T-helper 1 cell treated with Interleukin-12 subunit alpha and Interleukin-12 subunit beta and Interleukin-4 antibody, amounts not matched to agents 30 μg/mL and 1 μg/mL, for 36 hours (primary cell): ENCODE data around the gene AKNA.

Experiments used
- H3K27ac Mint-ChIP-seq: one replicate; pipeline ENCODE4 v1.8.0; 2021; ENCODE audit warnings: mild to moderate bottlenecking, mixed read lengths
- H3K27me3 Mint-ChIP-seq: one replicate; pipeline ENCODE4 v1.8.0; 2021; ENCODE audit warnings: low read depth, mixed read lengths
- H3K36me3 Mint-ChIP-seq: one replicate; pipeline ENCODE4 v1.8.0; 2021; ENCODE audit warnings: low read depth, mixed read lengths
- H3K4me1 Mint-ChIP-seq: one replicate; pipeline ENCODE4 v1.8.0; 2021; ENCODE audit warnings: low read depth, mixed read lengths
- H3K4me3 Mint-ChIP-seq: one replicate; pipeline ENCODE4 v1.8.0; 2021; ENCODE audit warnings: mild to moderate bottlenecking, moderate library complexity, mixed read lengths
- H3K9me3 Mint-ChIP-seq: one replicate; pipeline ENCODE4 v1.8.0; 2021; ENCODE audit warnings: mixed read lengths

AKNA gene

DNA sequence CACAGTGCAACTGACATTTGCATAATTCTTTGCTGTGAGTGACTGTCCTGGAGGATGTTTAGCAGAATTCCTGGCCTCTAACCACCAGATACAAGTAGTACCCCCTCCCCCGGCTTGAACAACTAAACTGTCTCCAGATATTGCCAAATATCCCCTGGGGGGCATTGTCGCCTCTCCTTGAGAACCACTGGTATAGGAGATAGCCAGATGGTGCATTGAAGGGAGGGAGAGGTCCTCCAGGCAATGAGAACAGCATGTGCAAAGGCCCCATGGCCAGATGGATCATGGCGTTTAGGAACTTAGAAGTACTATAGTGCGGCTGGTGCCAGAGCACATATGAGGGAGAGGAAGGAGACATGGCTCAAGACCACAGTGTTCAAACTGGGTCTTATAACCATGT is 83.8 kb downstream of the AKNA start:
- H3K36me3 Mint-ChIP-seq = no peaks in the 10 kb centered on the region
- H3K27me3 Mint-ChIP-seq = no peaks in the 10 kb centered on the region
- H3K4me1 Mint-ChIP-seq = no peaks in the 10 kb centered on the region
- no peaks in the 10 kb centered on the region for H3K9me3 Mint-ChIP-seq
- H3K4me3 Mint-ChIP-seq = no peak overlapping the region
- H3K27ac Mint-ChIP-seq = no peak overlapping the region

DNA sequence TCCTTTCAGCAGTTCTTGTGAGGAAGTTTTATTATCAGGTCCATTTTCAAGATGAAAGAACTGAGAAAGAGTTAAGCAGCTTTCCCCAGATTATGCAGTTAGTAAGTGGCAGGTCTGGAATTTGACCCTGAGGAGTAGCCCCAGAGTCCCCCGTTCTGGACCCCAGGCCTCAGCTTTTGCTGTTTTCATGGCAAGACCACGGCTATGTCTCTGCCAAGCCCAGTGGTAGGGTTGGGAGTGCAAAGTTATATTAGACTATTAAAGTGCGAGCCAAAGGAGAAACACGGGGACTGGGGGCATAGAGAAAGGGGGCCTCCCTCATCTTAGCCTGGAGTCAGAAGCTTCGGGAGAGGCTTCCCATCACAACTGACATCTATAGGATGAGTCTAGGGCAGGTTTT is 84.2 kb downstream of the AKNA start:
- H3K27ac Mint-ChIP-seq = no peak overlapping the region
- H3K36me3 Mint-ChIP-seq = no peaks in the 10 kb centered on the region
- no peaks in the 10 kb centered on the region for H3K4me1 Mint-ChIP-seq
- H3K4me3 Mint-ChIP-seq = no peak overlapping the region
- H3K27me3 Mint-ChIP-seq = no peaks in the 10 kb centered on the region
- no peaks in the 10 kb centered on the region for H3K9me3 Mint-ChIP-seq

DNA sequence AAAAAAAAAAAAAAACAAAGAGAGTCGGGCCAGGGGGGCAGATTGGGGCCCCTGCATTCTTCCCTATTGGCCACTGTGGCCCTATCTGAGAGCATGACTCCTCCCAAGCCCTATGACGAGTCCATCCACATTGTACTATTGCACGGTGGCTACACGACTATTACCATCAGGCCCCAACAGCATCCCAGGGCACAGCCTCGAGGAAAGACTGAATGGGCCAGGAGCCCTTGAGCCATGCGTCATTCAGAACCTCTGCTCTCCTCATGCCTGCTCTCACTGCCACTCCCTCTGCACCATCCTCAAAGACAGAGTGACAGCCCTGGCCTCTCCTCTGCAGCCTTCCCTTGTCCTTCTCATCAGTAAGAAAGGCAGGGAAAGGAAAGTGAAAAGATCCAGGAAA is 85.1 kb downstream of the AKNA start:
- no peaks in the 10 kb centered on the region for H3K27me3 Mint-ChIP-seq
- no peak overlapping the region for H3K27ac Mint-ChIP-seq
- no peaks in the 10 kb centered on the region for H3K4me1 Mint-ChIP-seq
- no peaks in the 10 kb centered on the region for H3K9me3 Mint-ChIP-seq
- H3K36me3 Mint-ChIP-seq = no peaks in the 10 kb centered on the region
- H3K4me3 Mint-ChIP-seq = no peak overlapping the region

DNA sequence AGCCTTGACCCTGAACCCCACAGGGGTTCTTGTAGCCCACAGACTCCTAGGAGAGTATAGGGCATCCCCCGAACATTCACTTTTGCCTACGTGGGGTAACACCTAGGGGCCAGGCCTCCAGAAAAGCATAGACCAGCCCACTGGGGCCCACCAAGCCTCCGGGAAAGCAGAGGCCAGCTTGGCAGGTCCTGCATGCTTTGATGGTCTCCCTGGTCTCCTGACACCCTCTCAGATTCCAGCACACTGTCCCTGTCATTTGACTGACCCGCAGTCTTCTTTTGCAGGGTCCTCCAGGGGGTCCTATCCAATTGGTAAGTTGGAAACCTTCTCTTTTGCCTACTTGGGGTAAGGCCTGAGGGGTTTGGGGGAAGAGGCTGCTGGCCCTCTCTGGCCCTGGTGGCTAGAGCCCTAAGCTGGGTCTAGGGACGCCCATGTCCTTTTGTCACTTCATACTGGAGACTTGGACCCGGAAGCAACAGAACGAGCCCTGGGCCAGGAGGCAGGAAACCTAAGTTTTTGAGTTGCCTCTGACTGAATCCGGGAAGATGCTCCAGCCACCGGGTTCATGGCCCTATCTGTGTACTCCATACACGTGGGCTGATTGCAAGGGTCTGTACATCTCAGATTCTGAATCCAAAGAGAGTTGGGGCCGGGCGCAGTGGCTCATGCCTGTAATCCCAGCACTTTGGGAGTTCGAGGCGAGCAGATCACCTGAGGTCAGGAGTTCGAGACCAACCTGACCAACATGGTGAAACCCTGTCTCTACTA is 85.8 kb downstream of the AKNA start:
- Mint-ChIP-seq H3K4me1 (no peaks in the 10 kb centered on the region), H3K4me3 (no peak overlapping the region), H3K27me3 (no peaks in the 10 kb centered on the region), H3K27ac (no peak overlapping the region), H3K9me3 (no peaks in the 10 kb centered on the region), H3K36me3 (no peaks in the 10 kb centered on the region)

GRCh38 chr9:114300846-114301797 is 86.7 kb downstream of the AKNA start:
- no peak overlapping the region for H3K4me3 Mint-ChIP-seq
- H3K9me3 Mint-ChIP-seq = peaks cover 6% of the 10 kb centered on the region
- H3K27me3 Mint-ChIP-seq = no peaks in the 10 kb centered on the region
- no peak overlapping the region for H3K27ac Mint-ChIP-seq
- no peaks in the 10 kb centered on the region for H3K4me1 Mint-ChIP-seq
- H3K36me3 Mint-ChIP-seq = no peaks in the 10 kb centered on the region

DNA sequence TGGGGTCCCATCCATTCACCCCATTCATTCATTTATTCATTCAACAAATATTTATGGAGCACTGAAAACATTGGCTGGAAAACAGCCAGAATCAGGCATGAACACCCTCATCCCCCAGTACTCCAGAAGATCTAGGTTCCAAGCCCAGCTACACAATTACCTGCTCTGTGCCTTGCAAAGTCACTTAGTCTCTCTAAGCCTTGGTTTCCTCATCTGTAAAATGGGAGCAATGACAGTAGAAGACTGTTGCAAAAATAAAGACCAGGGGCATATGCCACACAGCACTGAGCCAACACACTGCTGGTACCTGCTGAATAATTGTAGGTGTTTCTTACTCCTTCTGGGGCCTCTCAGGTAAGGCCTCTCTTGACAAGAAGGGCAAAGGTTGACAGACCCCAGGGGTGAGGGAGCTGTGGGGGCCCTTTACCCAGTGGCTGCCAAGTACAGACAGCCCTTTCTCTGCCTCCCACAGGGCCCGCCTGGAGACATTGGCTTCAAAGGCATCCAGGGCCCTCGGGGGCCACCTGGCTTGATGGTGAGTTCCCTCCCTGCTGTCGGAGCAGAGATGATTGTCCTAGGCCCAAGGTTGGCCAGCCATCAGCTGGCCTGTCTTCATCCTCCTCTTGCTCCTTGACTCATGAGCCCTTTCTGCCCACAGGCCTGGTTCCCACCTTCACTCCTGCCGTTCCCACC is 87.5 kb downstream of the AKNA start:
- no peaks in the 10 kb centered on the region for H3K4me1 Mint-ChIP-seq
- H3K36me3 Mint-ChIP-seq = peaks cover 3% of the 10 kb centered on the region
- no peak overlapping the region for H3K4me3 Mint-ChIP-seq
- H3K27ac Mint-ChIP-seq = no peak overlapping the region
- H3K9me3 Mint-ChIP-seq = peaks cover 12% of the 10 kb centered on the region
- H3K27me3 Mint-ChIP-seq = no peaks in the 10 kb centered on the region

GRCh38 chr9:114299286-114300152 is 88.3 kb downstream of the AKNA start:
- H3K4me3 Mint-ChIP-seq = no peak overlapping the region
- no peaks in the 10 kb centered on the region for H3K27me3 Mint-ChIP-seq
- peaks cover 7% of the 10 kb centered on the region for H3K36me3 Mint-ChIP-seq
- H3K27ac Mint-ChIP-seq = no peak overlapping the region
- H3K4me1 Mint-ChIP-seq = no peaks in the 10 kb centered on the region
- H3K9me3 Mint-ChIP-seq = peaks cover 20% of the 10 kb centered on the region

DNA sequence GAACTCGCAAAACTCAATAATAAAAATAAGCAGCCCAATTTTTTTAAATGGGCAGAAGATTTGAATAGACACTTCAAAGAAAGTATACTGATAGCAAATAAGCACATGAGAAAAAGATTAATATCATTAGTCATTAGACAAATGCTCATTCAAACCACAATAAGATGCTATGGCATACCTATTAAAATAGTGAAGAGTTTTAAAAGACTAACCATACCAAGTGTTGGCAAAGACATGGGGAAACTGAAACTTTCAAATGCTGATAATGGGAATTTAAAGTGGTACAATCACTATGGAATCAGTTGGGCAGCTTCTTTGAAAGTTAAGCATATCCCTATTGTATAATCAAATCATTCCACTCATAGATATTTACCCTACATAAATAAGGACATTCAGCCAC is 91.4 kb downstream of the AKNA start:
- Mint-ChIP-seq H3K4me1 (no peaks in the 10 kb centered on the region), H3K36me3 (peaks cover 10% of the 10 kb centered on the region), H3K27ac (no peak overlapping the region), H3K4me3 (no peak overlapping the region), H3K27me3 (no peaks in the 10 kb centered on the region), H3K9me3 (peaks cover 22% of the 10 kb centered on the region)

GRCh38 chr9:114294664-114295063 is 93.1 kb downstream of the AKNA start:
- H3K4me1 Mint-ChIP-seq = peaks cover 2% of the 10 kb centered on the region
- no peaks in the 10 kb centered on the region for H3K27me3 Mint-ChIP-seq
- H3K9me3 Mint-ChIP-seq = peaks cover 22% of the 10 kb centered on the region
- H3K4me3 Mint-ChIP-seq = no peak overlapping the region
- peaks cover 10% of the 10 kb centered on the region for H3K36me3 Mint-ChIP-seq
- no peak overlapping the region for H3K27ac Mint-ChIP-seq

DNA sequence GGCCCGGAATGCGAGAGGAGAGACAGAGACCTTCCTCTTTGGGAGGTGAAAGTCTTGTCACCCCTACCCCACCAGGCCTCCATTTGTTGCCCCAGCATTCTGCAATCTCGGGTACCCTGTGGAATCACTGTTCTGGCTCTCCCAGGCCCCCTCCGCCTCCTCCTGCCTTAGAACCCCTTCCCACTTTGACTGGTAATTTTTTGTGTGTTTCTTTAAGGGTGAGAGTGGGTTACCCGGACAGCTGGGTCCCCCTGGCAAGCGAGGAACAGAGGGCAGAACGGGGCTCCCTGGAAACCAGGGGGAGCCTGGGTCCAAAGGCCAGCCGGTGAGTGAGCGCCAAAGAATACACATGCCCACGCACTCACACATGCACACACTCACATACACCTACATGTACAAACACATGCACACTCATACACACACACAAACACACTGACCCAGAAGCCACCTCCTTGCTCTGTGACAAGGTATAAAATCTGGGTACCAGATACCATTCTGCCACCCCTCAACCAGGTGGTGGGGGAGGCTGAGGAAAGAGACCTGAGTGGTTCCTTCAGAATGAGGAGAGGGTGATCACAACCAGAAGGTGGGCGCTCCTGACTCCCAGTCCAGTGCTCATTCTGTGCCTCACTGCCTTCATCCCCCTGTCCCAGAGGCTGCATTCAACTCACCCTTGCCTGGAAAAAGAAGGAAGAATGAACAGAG is 95.7 kb downstream of the AKNA start:
- Mint-ChIP-seq H3K27ac (no peak overlapping the region), H3K36me3 (peaks cover 10% of the 10 kb centered on the region), H3K27me3 (no peaks in the 10 kb centered on the region), H3K4me1 (peaks cover 2% of the 10 kb centered on the region), H3K9me3 (peaks cover 22% of the 10 kb centered on the region), H3K4me3 (no peak overlapping the region)

DNA sequence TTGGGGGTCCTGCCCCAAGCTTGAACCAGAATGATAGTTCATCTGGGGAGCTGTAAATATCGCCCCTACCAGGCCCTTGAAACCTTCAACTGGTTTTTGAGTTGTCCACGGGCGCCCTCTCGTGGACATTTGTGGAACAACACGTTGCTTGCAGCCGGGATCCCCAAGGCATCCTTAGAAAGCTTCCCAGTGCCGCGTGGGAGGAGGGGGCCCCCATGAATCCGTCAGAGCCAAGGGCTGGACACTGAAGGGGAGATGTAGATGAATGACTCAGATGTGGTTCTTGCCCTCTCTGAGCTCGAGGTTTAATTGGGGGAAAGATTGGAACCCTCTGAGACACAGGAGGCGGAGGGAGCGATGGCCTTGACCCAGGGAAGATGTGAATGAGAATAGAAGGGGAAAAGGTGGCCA is 96.7 kb downstream of the AKNA start:
- peaks cover 10% of the 10 kb centered on the region for H3K36me3 Mint-ChIP-seq
- no peaks in the 10 kb centered on the region for H3K27me3 Mint-ChIP-seq
- H3K9me3 Mint-ChIP-seq = peaks cover 16% of the 10 kb centered on the region
- no peak overlapping the region for H3K27ac Mint-ChIP-seq
- no peak overlapping the region for H3K4me3 Mint-ChIP-seq
- H3K4me1 Mint-ChIP-seq = peaks cover 2% of the 10 kb centered on the region

DNA sequence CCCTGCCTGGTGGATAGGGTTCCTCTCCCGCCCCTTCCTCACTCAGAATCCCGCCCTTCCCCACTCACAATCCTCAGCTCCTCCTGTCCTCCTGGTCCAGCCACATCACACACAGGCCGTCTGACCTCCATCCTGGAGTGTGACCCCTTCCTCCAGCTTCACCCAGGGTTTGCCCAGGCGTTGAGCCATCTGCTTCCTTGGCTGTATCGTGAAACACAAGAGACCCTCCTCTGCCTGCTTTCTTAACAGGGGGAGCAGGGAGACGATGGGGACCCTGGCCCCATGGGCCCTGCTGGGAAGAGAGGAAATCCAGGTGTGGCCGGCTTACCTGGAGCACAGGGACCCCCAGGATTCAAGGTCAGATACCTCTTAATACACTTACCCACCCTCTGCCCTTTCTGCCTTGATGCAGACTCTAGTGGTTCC is 97.2 kb downstream of the AKNA start:
- Mint-ChIP-seq H3K27me3 (no peaks in the 10 kb centered on the region), H3K9me3 (peaks cover 11% of the 10 kb centered on the region), H3K27ac (no peak overlapping the region), H3K4me3 (no peak overlapping the region), H3K36me3 (peaks cover 7% of the 10 kb centered on the region), H3K4me1 (peaks cover 2% of the 10 kb centered on the region)
